ENCODE measurements around the gene CFAP20DC.

The CFAP20DC gene

DNA sequence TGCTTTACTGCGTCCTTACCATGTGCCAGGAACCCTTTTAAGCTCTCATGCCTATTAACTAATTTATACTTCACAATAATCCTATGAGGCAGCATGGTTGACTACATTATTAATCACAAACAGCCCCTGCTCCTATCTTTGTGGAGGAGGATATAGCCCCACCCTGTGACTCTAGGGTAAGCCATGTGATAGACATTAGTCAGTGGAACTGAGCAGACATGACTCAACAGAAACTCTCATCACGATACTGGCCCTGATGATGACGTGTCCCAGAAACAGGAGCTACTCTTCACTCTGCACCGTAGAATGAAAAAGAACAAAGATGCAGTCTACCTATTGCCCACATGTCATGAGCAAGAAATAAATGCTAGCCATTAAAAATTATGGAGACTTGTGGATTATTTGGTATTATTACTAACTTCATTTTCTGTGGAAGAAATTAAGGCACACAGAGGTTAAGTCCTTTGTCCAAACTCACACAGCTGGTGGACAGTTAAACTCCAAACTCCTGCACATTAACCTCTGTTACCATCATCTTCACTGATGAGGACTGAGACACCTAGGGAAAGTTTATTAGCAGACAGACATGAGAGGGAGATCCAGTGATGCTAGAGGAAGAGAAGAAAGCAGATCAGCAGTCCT is 51.2 kb downstream of the CFAP20DC start:
- POLR2A ChIA-PET, result no interaction called here
- no peak for DNase-seq (ENCODE audit: extremely low spot score)
- CTCF ChIA-PET, result interaction anchor here (0.6 to 2.1 kb wide), 2 partner anchors 54 to 170 kb away, joined by 4 to 6 read pairs; no protein-coding TSS in a partner anchor
- no peak for TF ChIP-seq CTBP1 (IDR thresholded peaks at IDR 0.05; ENCODE audit: borderline replicate concordance)
- no peak for TF ChIP-seq BHLHE40 (IDR thresholded peaks at IDR 0.05; ENCODE audit: borderline replicate concordance)
- no peak for TF ChIP-seq L3MBTL2 (conservative IDR thresholded peaks at IDR 0.05)
- no peak for TF ChIP-seq NFRKB (IDR thresholded peaks at IDR 0.05)
- TF ChIP-seq ARNT (IDR thresholded peaks at IDR 0.05), result no peak
- no peak for TF ChIP-seq ELF4 (IDR thresholded peaks at IDR 0.05)
- no peak for TF ChIP-seq HDGF (IDR thresholded peaks at IDR 0.05; ENCODE audit: borderline replicate concordance)
- TF ChIP-seq FOXM1 (IDR thresholded peaks at IDR 0.05; ENCODE audit: borderline replicate concordance), result no peak
- TF ChIP-seq ZNF384 (IDR thresholded peaks at IDR 0.05), result no peak
- TF ChIP-seq SUZ12 (IDR thresholded peaks at IDR 0.05), result no peak
- no peak for TF ChIP-seq SP1 (IDR thresholded peaks at IDR 0.05)
- TF ChIP-seq, protein P1, sequence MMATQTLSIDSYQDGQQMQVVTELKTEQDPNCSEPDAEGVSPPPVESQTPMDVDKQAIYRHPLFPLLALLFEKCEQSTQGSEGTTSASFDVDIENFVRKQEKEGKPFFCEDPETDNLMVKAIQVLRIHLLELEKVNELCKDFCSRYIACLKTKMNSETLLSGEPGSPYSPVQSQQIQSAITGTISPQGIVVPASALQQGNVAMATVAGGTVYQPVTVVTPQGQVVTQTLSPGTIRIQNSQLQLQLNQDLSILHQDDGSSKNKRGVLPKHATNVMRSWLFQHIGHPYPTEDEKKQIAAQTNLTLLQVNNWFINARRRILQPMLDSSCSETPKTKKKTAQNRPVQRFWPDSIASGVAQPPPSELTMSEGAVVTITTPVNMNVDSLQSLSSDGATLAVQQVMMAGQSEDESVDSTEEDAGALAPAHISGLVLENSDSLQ (IDR thresholded peaks at IDR 0.05), result no peak
- TF ChIP-seq FOXK2 (IDR thresholded peaks at IDR 0.05), result no peak
- no peak for TF ChIP-seq TARDBP (IDR thresholded peaks at IDR 0.05)
- TF ChIP-seq LEF1 (IDR thresholded peaks at IDR 0.05; ENCODE audit: borderline replicate concordance), result no peak

DNA sequence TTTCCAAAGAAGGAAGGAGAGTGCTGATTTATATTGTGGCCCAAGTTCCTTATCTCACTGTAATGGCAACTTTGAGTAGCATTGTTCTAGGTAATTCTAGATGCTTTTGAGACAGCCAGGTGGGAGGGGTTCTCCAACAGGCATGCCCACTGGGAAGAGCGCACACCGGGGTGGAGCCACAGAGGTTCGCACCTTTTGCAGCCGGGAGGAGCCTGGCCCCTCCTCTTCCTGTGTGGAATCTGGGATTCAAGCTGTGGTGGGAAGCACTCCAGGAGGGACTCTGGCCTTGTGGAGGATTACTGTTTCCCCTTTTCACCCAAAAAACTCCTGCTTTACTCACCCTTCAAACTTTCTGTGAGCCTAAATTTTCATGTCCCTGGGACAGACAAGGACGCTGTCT is 53.1 kb downstream of the CFAP20DC start:
- DNase-seq (ENCODE audit: extremely low spot score), result no peak
- POLR2A ChIA-PET, result no interaction called here

DNA sequence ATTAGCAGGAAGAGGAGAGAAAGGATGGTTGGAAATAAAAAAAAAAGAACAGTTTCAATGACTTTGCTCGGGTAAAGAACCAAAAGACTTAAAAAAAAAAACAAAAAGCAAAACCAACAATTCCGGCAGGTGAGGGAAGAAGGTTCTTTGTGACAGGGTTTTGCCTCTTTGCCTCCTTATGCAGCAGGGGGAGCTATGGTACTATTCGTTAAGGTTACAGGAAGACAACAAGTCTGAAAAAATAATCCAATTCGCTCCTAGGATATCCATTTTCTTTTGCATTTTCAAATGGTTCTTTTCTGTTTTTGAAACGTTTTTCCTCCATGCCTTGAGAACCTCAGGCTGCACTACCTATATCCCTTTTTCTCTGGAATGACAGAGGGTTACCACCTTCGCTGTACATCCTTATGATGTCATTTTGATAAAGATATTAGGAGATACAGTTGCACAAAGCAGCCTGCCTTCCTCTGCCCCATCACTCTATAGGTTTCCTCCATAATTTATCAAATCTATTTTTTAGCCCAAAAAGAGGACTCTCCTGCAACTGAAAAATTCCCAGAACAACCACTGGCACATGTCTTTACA is 55.0 kb downstream of the CFAP20DC start:
- ChIA-PET POLR2A (no interaction called here), CTCF (interaction anchor here (0.7 to 0.9 kb wide), 2 partner anchors 59 to 459 kb away, joined by 3 read pairs; no protein-coding TSS in a partner anchor)
- TF ChIP-seq HDGF (IDR thresholded peaks at IDR 0.05; ENCODE audit: borderline replicate concordance), result no peak
- no peak for TF ChIP-seq FOXM1 (IDR thresholded peaks at IDR 0.05; ENCODE audit: borderline replicate concordance)
- peak; percentile 26; the same call in 1 of the 2 replicates for TF ChIP-seq ZNF384 (IDR thresholded peaks at IDR 0.05)
- peak; percentile 61 for DNase-seq (ENCODE audit: extremely low spot score)

More for the DNA sequence above, 53.1 kb downstream of the CFAP20DC start:
- TF ChIP-seq FOXK2 (IDR thresholded peaks at IDR 0.05), result no peak
- TF ChIP-seq ZNF384 (IDR thresholded peaks at IDR 0.05), result no peak
- TF ChIP-seq LEF1 (IDR thresholded peaks at IDR 0.05; ENCODE audit: borderline replicate concordance), result no peak
- no peak for TF ChIP-seq ARNT (IDR thresholded peaks at IDR 0.05)
- no peak for TF ChIP-seq SP1 (IDR thresholded peaks at IDR 0.05)
- TF ChIP-seq FOXA1 (IDR thresholded peaks at IDR 0.05), result no peak
- no peak for TF ChIP-seq SUZ12 (IDR thresholded peaks at IDR 0.05)
- no peak for TF ChIP-seq BHLHE40 (IDR thresholded peaks at IDR 0.05; ENCODE audit: borderline replicate concordance)
- TF ChIP-seq, protein P1 (IDR thresholded peaks at IDR 0.05), result no peak
- no peak for TF ChIP-seq L3MBTL2 (conservative IDR thresholded peaks at IDR 0.05)
- TF ChIP-seq ELF4 (IDR thresholded peaks at IDR 0.05), result no peak
- no peak for TF ChIP-seq TARDBP (IDR thresholded peaks at IDR 0.05)
- TF ChIP-seq HDGF (IDR thresholded peaks at IDR 0.05; ENCODE audit: borderline replicate concordance), result no peak
- CTCF ChIA-PET, result interaction anchor here (2.1 kb wide), 1 partner anchor 56 kb away, joined by 6 read pairs; no protein-coding TSS in a partner anchor

DNA sequence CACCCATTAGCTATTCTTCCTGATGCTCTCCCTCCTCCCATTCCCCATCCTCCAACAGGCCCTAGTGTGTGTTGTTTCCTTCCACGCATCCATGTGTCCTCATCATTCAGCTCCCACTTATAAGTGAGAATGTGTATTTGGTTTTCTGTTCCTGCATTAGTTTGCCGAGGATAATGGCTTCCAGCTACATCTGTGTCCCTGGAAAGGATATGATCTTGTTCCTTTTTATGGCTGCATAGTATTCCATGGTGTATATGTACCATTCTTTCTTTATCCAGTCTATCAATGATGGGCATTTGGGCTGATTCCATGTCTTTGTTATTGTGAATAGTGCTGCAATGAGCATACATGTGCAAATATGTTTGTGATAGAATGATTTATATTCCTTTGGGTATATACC is 56.3 kb downstream of the CFAP20DC start:
- no peak for TF ChIP-seq LEF1 (IDR thresholded peaks at IDR 0.05; ENCODE audit: borderline replicate concordance)
- POLR2A ChIA-PET, result no interaction called here
- CTCF ChIA-PET, result no interaction called here
- no peak for DNase-seq (ENCODE audit: extremely low spot score)

DNA sequence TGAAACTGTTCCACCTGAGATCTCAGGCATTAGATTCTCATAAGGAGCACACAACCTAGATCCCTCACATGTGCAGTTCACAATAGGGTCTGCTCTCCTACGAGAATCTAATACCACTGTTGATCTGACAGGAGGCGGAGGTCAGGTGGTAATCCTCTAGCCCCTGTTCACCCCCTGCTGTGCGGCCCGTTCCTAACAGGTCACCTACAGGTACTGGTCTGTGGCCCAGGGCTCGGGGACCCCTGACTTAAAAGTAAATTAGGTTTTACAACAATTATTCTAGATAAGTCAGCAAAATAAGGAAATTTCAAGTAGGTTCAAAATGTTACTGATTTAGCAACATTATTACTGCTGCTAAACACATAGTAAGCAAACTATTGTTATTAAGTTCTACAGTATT is 58.2 kb downstream of the CFAP20DC start:
- no peak for DNase-seq (ENCODE audit: extremely low spot score)
- CTCF ChIA-PET, result no interaction called here
- POLR2A ChIA-PET, result no interaction called here
- TF ChIP-seq FOXA1 (IDR thresholded peaks at IDR 0.05) (no peak), L3MBTL2 (conservative IDR thresholded peaks at IDR 0.05) (no peak), NFRKB (IDR thresholded peaks at IDR 0.05) (no peak), FOXK2 (IDR thresholded peaks at IDR 0.05) (no peak), ZNF384 (IDR thresholded peaks at IDR 0.05) (no peak), LEF1 (IDR thresholded peaks at IDR 0.05; ENCODE audit: borderline replicate concordance) (no peak), CTBP1 (IDR thresholded peaks at IDR 0.05; ENCODE audit: borderline replicate concordance) (no peak), SUZ12 (IDR thresholded peaks at IDR 0.05) (no peak), TARDBP (IDR thresholded peaks at IDR 0.05) (no peak)
- TF ChIP-seq, protein P1 (IDR thresholded peaks at IDR 0.05), result no peak

DNA sequence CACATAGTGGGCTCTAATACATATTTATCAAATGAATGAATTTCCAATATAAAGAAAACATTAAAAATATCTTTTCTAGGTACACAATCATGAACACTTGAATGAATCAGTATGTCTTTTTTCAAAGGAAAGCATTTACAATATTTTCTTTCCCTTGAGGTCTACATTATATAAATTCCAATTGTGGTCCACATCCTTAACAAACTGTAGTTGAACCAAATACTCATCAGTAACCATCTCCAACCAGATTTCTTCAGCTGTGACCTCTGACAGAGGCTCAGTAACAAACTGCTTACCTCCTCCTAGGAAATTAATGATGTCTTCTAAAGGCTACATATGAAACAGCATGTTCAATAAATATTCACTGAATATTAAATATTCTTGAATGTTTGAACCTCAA is 58.8 kb downstream of the CFAP20DC start:
- no peak for DNase-seq (ENCODE audit: extremely low spot score)
- ChIA-PET CTCF (no interaction called here), POLR2A (no interaction called here)
- no peak for TF ChIP-seq CTBP1 (IDR thresholded peaks at IDR 0.05; ENCODE audit: borderline replicate concordance)
- TF ChIP-seq, protein P1 (IDR thresholded peaks at IDR 0.05), result no peak
- no peak for TF ChIP-seq ARNT (IDR thresholded peaks at IDR 0.05)
- no peak for TF ChIP-seq FOXA1 (IDR thresholded peaks at IDR 0.05)
- no peak for TF ChIP-seq SP1 (IDR thresholded peaks at IDR 0.05)
- no peak for TF ChIP-seq FOXM1 (IDR thresholded peaks at IDR 0.05; ENCODE audit: borderline replicate concordance)
- no peak for TF ChIP-seq TARDBP (IDR thresholded peaks at IDR 0.05)
- TF ChIP-seq SUZ12 (IDR thresholded peaks at IDR 0.05), result no peak
- no peak for TF ChIP-seq FOXK2 (IDR thresholded peaks at IDR 0.05)
- TF ChIP-seq BHLHE40 (IDR thresholded peaks at IDR 0.05; ENCODE audit: borderline replicate concordance), result no peak
- TF ChIP-seq NFRKB (IDR thresholded peaks at IDR 0.05), result no peak
